SK-N-SH treated with all-trans-retinoic acid at 6 μM for 48 hours (cell line): ENCODE results near the gene KIFC3.
"Not testable (repeated sequence)": the region's sequence is repeated elsewhere in the genome, so short reads cannot be mapped to it uniquely, and the experiment has no call there.

Experiments
- ATAC-seq: fragments of 200-7000 bp; cut with Tn5 transposase; 3 replicates; pipeline ENCODE4 v1.9.1; 2020; ENCODE audit warnings: mild to moderate bottlenecking, moderate library complexity
- CSRNP3 ChIP-seq: fragments of 250-450 bp; sonication (Bioruptor Pico); IDR thresholded peaks from 2 replicates; pipeline ENCODE4 v1.5.1; 2021; ENCODE audit warnings: mild to moderate bottlenecking, moderate library complexity
- ESRRG ChIP-seq: fragments of 250-450 bp; sonication (Bioruptor Pico); IDR thresholded peaks from 2 replicates; pipeline ENCODE4 v1.6.1; 2021; ENCODE audit warnings: mild to moderate bottlenecking
- ISL1 ChIP-seq: fragments of 250-450 bp; sonication (Bioruptor Pico); IDR thresholded peaks from 2 replicates; pipeline ENCODE4 v2.1.2; 2022; ENCODE audit warnings: mild to moderate bottlenecking, moderate library complexity
- PATZ1 ChIP-seq: fragments of 250-450 bp; sonication (Bioruptor Pico); IDR thresholded peaks from 2 replicates; pipeline ENCODE4 v1.8.0; 2020; ENCODE audit warnings: mild to moderate bottlenecking, moderate library complexity, borderline replicate concordance
- RARB ChIP-seq: fragments of 250-450 bp; sonication (Bioruptor Pico); IDR thresholded peaks from 2 replicates; pipeline ENCODE4 v1.8.0; 2021; ENCODE audit warnings: mild to moderate bottlenecking, moderate library complexity
- SNAI2 ChIP-seq: fragments of 250-450 bp; sonication (Bioruptor Pico); IDR thresholded peaks from 2 replicates; pipeline ENCODE4 v1.5.0; 2020; ENCODE audit warnings: mild to moderate bottlenecking, moderate library complexity
- TCF4 ChIP-seq: fragments of 250-450 bp; sonication (Bioruptor Pico); IDR thresholded peaks from 2 replicates; pipeline ENCODE4 v1.8.0; 2021; ENCODE audit warnings: mild to moderate bottlenecking, moderate library complexity, borderline replicate concordance
- TOX ChIP-seq: fragments of 250-450 bp; sonication (Bioruptor Pico); IDR thresholded peaks from 2 replicates; pipeline ENCODE4 v1.8.0; 2021; ENCODE audit warnings: mild to moderate bottlenecking, moderate library complexity, borderline replicate concordance
- TSHZ2 ChIP-seq: fragments of 250-450 bp; sonication (Bioruptor Pico); IDR thresholded peaks from 2 replicates; pipeline ENCODE4 v1.5.0; 2020; ENCODE audit warnings: mild to moderate bottlenecking, moderate library complexity
- ZC3H10 ChIP-seq: fragments of 250-450 bp; sonication (Bioruptor Pico); IDR thresholded peaks from 2 replicates; pipeline ENCODE4 v1.5.1; 2021; ENCODE audit warnings: mild to moderate bottlenecking, moderate library complexity
- ZFP3 ChIP-seq: fragments of 250-450 bp; sonication (Bioruptor Pico); IDR thresholded peaks from 2 replicates; pipeline ENCODE4 v1.5.0; 2020; ENCODE audit warnings: mild to moderate bottlenecking, moderate library complexity
- ZFP30 ChIP-seq: fragments of 450-650 bp; formaldehyde crosslinking; IDR thresholded peaks from 2 replicates; pipeline ENCODE4 v1.5.0; 2022; ENCODE audit warnings: mild to moderate bottlenecking, moderate library complexity
- TF ChIP-seq, protein P1 (sequence below): fragments of 250-450 bp; sonication (Bioruptor Pico); IDR thresholded peaks from 2 replicates; pipeline ENCODE4 v1.8.0; 2021; ENCODE audit warnings: low read depth, mild to moderate bottlenecking, moderate library complexity, borderline replicate concordance

The KIFC3 gene

GRCh38 chr16:57785385-57785784, 16.9 kb downstream of the KIFC3 start (continued):
- TF ChIP-seq TSHZ2 (CRISPR knock-in tag) (no peak), PATZ1 (CRISPR knock-in tag) (no peak)

- no peak for ATAC-seq
- no peak for TF ChIP-seq TCF4 (CRISPR knock-in tag)
- no peak for TF ChIP-seq TSHZ2 (CRISPR knock-in tag)
- TF ChIP-seq RARB: no peak
These were observed 18.0 kb downstream of the KIFC3 start for GRCh38 chr16:57784334-57784733.

GRCh38 chr16:57783883-57784282, 18.4 kb downstream of the KIFC3 start:
- TF ChIP-seq ESRRG (CRISPR knock-in tag): no peak
- TF ChIP-seq TOX (CRISPR knock-in tag): no peak
- no peak for TF ChIP-seq SNAI2 (CRISPR knock-in tag)
- TF ChIP-seq ISL1 (CRISPR knock-in tag): no peak
- no peak for TF ChIP-seq CSRNP3 (CRISPR knock-in tag)
- TF ChIP-seq TSHZ2 (CRISPR knock-in tag): no peak
- TF ChIP-seq, all 23 proteins: peak for 0
- no peak for ATAC-seq

DNA sequence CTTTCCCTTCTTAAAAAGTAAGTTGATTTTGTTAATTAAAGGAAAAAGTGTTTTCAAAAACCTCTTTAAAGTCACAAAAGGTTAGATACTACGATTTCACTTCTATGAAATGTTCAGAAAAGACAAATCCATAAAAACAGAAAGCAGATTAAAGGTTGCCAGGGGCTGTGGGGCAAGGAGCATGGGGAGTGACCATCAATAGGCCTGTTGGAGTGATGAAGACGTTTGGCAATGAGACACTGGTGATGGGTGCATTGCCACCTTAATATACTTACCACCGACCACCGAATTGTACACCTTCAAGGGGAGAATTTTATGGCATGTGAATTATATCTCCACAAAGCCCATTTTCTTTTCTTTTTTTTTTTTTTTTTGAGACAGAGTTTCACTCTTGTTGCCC, 19.2 kb downstream of the KIFC3 start:
- TF ChIP-seq ZC3H10 (CRISPR knock-in tag) (no peak), ZFP3 (CRISPR knock-in tag) (no peak), ZFP30 (no peak), RARB (no peak), CSRNP3 (CRISPR knock-in tag) (no peak)
- TF ChIP-seq, protein P1, sequence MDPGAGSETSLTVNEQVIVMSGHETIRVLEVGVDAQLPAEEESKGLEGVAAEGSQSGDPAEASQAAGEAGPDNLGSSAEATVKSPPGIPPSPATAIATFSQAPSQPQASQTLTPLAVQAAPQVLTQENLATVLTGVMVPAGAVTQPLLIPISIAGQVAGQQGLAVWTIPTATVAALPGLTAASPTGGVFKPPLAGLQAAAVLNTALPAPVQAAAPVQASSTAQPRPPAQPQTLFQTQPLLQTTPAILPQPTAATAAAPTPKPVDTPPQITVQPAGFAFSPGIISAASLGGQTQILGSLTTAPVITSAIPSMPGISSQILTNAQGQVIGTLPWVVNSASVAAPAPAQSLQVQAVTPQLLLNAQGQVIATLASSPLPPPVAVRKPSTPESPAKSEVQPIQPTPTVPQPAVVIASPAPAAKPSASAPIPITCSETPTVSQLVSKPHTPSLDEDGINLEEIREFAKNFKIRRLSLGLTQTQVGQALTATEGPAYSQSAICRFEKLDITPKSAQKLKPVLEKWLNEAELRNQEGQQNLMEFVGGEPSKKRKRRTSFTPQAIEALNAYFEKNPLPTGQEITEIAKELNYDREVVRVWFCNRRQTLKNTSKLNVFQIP (CRISPR knock-in tag): no peak
- ATAC-seq: no peak

DNA sequence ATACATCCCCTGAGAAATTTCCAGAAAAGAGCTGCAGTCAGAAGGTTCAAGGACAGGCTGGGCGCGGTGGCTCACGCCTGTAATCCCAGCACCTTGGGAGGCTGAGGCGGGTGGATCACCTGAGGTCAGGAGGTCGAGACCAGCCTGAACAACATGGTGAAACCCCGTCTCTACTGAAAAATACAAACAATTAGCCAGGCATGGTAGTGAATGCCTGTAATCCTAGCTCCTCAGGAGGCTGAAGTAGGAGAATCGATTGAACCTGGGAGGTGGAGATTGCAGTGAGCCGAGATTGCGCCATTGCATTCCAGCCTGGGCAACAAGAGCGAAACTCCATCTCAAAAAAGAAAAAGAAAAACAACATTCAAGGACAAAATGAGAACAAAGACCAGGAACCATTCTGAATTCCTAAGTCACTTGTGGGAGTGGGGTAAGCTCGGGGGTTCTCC, 19.7 kb downstream of the KIFC3 start:
- not testable (repeated sequence) for ATAC-seq
